ENCODE results near the gene PXYLP1.

PXYLP1 gene

GRCh38 chr3:141257961-141258360, 26.3 kb downstream of the PXYLP1 start:
- Histone ChIP-seq H2AK5ac (ENCODE audit: low read length, severe bottlenecking) (no peak overlapping the region), H4K8ac (ENCODE audit: low read length) (no peak overlapping the region), H3K4me1 (ENCODE audit: control insufficient read depth, insufficient read depth, low read depth, low read length) (peaks cover 4% of the 10 kb centered on the region), H3K9me3 (ENCODE audit: control insufficient read depth, low read length) (no peaks in the 10 kb centered on the region), H3K79me1 (replicated peaks; ENCODE audit: low read length, poor library complexity, severe bottlenecking) (peaks cover 2% of the 10 kb centered on the region), H3K36me3 (ENCODE audit: control insufficient read depth in 1 of 2, insufficient read depth in 2 of 2, low read depth in 1 of 2, low read length in 2 of 2) (peaks cover 3 to 4% of the 10 kb centered on the region in 2 experiments), H3K4me3 (ENCODE audit: insufficient read depth in 1 of 2, low read depth in 1 of 2, low read length in 2 of 2) (no peak overlapping the region), H2BK12ac (ENCODE audit: low read length in 2 of 2) (no peak overlapping the region), H2BK120ac (ENCODE audit: low read depth, low read length) (no peak overlapping the region), H4K91ac (ENCODE audit: low read length) (no peak overlapping the region), H2AFZ (ENCODE audit: low read depth, low read length) (no peak overlapping the region), H3K4me2 (ENCODE audit: low read length, poor library complexity, severe bottlenecking) (no peak overlapping the region), H3K23ac (ENCODE audit: low read length in 2 of 2) (no peak overlapping the region), H3K27ac (ENCODE audit: low read length, poor library complexity, severe bottlenecking) (no peak overlapping the region), H3K4ac (ENCODE audit: low read depth in 1 of 2, low read length in 2 of 2) (no peak overlapping the region), H3K27me3 (ENCODE audit: control insufficient read depth in 1 of 2, insufficient read depth in 1 of 2, low read length in 2 of 2) (no peaks in the 10 kb centered on the region), H2BK15ac (ENCODE audit: low read depth, poor library complexity, severe bottlenecking) (no peak overlapping the region), H3K14ac (ENCODE audit: low read length in 2 of 2) (no peak overlapping the region), H2BK5ac (ENCODE audit: low read depth, low read length, poor library complexity, severe bottlenecking) (no peak overlapping the region), H3K18ac (ENCODE audit: low read depth in 1 of 2, low read length in 2 of 2) (no peak overlapping the region), H3K9ac (ENCODE audit: low read length) (no peak overlapping the region)
- no peak for DNase-seq
- 93% methylated on average over 8 of the region's 8 CpGs for WGBS

GRCh38 chr3:141258973-141259372, 27.3 kb downstream of the PXYLP1 start:
- peaks cover 2% of the 10 kb centered on the region for H3K79me1 ChIP-seq (replicated peaks; ENCODE audit: low read length, poor library complexity, severe bottlenecking)
- no peak overlapping the region for H2AFZ ChIP-seq (ENCODE audit: low read depth, low read length)
- H3K9ac ChIP-seq (ENCODE audit: low read length): no peak overlapping the region
- no peak overlapping the region for H2BK5ac ChIP-seq (ENCODE audit: low read depth, low read length, poor library complexity, severe bottlenecking)
- H2BK15ac ChIP-seq (ENCODE audit: low read depth, poor library complexity, severe bottlenecking): no peak overlapping the region
- H3K27me3 ChIP-seq (ENCODE audit: control insufficient read depth in 1 of 2, insufficient read depth in 1 of 2, low read length in 2 of 2): no peaks in the 10 kb centered on the region
- WGBS: 100% methylated on average over 1 of the region's 2 CpGs
- H3K14ac ChIP-seq (ENCODE audit: low read length in 2 of 2): no peak overlapping the region
- no peak for DNase-seq
- no peak overlapping the region for H3K4me2 ChIP-seq (ENCODE audit: low read length, poor library complexity, severe bottlenecking)
- H3K36me3 ChIP-seq (ENCODE audit: control insufficient read depth in 1 of 2, insufficient read depth in 2 of 2, low read depth in 1 of 2, low read length in 2 of 2): peaks cover 0 to 4% of the 10 kb centered on the region in 2 experiments
- no peak overlapping the region for H3K4me3 ChIP-seq (ENCODE audit: insufficient read depth in 1 of 2, low read depth in 1 of 2, low read length in 2 of 2)
- H4K8ac ChIP-seq (ENCODE audit: low read length): no peak overlapping the region
- H3K9me3 ChIP-seq (ENCODE audit: control insufficient read depth, low read length): no peaks in the 10 kb centered on the region
- H3K23ac ChIP-seq (ENCODE audit: low read length in 2 of 2): no peak overlapping the region
- no peak overlapping the region for H3K27ac ChIP-seq (ENCODE audit: low read length, poor library complexity, severe bottlenecking)
- H2AK5ac ChIP-seq (ENCODE audit: low read length, severe bottlenecking): no peak overlapping the region
- no peak overlapping the region for H3K18ac ChIP-seq (ENCODE audit: low read depth in 1 of 2, low read length in 2 of 2)
- H2BK12ac ChIP-seq (ENCODE audit: low read length in 2 of 2): no peak overlapping the region
- H3K4me1 ChIP-seq (ENCODE audit: control insufficient read depth, insufficient read depth, low read depth, low read length): peaks cover 4% of the 10 kb centered on the region
- H4K91ac ChIP-seq (ENCODE audit: low read length): no peak overlapping the region
- no peak overlapping the region for H3K4ac ChIP-seq (ENCODE audit: low read depth in 1 of 2, low read length in 2 of 2)
- H2BK120ac ChIP-seq (ENCODE audit: low read depth, low read length): no peak overlapping the region

- 86% methylated on average over 13 of the region's 15 CpGs for WGBS
- H2BK12ac ChIP-seq (ENCODE audit: low read length in 2 of 2): no peak overlapping the region
These were observed 28.4 kb downstream of the PXYLP1 start for GRCh38 chr3:141259821-141260629.

GRCh38 chr3:141260630-141260927, 29.0 kb downstream of the PXYLP1 start:
- Histone ChIP-seq H2BK120ac (ENCODE audit: low read depth, low read length) (no peak overlapping the region), H3K27me3 (ENCODE audit: control insufficient read depth in 1 of 2, insufficient read depth in 1 of 2, low read length in 2 of 2) (no peaks in the 10 kb centered on the region), H3K18ac (ENCODE audit: low read depth in 1 of 2, low read length in 2 of 2) (no peak overlapping the region), H4K91ac (ENCODE audit: low read length) (no peak overlapping the region), H3K4me1 (ENCODE audit: control insufficient read depth, insufficient read depth, low read depth, low read length) (peaks cover 4% of the 10 kb centered on the region), H4K8ac (ENCODE audit: low read length) (no peak overlapping the region), H3K4me2 (ENCODE audit: low read length, poor library complexity, severe bottlenecking) (no peak overlapping the region), H2BK12ac (ENCODE audit: low read length in 2 of 2) (no peak overlapping the region), H3K9ac (ENCODE audit: low read length) (no peak overlapping the region), H2AFZ (ENCODE audit: low read depth, low read length) (no peak overlapping the region), H2BK15ac (ENCODE audit: low read depth, poor library complexity, severe bottlenecking) (no peak overlapping the region), H3K4me3 (ENCODE audit: insufficient read depth in 1 of 2, low read depth in 1 of 2, low read length in 2 of 2) (no peak overlapping the region), H3K79me1 (replicated peaks; ENCODE audit: low read length, poor library complexity, severe bottlenecking) (peaks cover 2% of the 10 kb centered on the region), H3K9me3 (ENCODE audit: control insufficient read depth, low read length) (no peaks in the 10 kb centered on the region), H3K27ac (ENCODE audit: low read length, poor library complexity, severe bottlenecking) (no peak overlapping the region), H3K36me3 (ENCODE audit: control insufficient read depth in 1 of 2, insufficient read depth in 2 of 2, low read depth in 1 of 2, low read length in 2 of 2) (peaks cover 0 to 10% of the 10 kb centered on the region in 2 experiments), H2BK5ac (ENCODE audit: low read depth, low read length, poor library complexity, severe bottlenecking) (no peak overlapping the region), H2AK5ac (ENCODE audit: low read length, severe bottlenecking) (no peak overlapping the region), H3K14ac (ENCODE audit: low read length in 2 of 2) (no peak overlapping the region), H3K23ac (ENCODE audit: low read length in 2 of 2) (no peak overlapping the region), H3K4ac (ENCODE audit: low read depth in 1 of 2, low read length in 2 of 2) (no peak overlapping the region)
- WGBS: 80% methylated on average over 1 of the region's 2 CpGs
- DNase-seq: no peak

More at GRCh38 chr3:141259821-141260629, 28.4 kb downstream of the PXYLP1 start:
- H3K27me3 ChIP-seq (ENCODE audit: control insufficient read depth in 1 of 2, insufficient read depth in 1 of 2, low read length in 2 of 2): no peaks in the 10 kb centered on the region
- H3K9me3 ChIP-seq (ENCODE audit: control insufficient read depth, low read length): no peaks in the 10 kb centered on the region
- H4K8ac ChIP-seq (ENCODE audit: low read length): no peak overlapping the region
- H3K79me1 ChIP-seq (replicated peaks; ENCODE audit: low read length, poor library complexity, severe bottlenecking): peaks cover 2% of the 10 kb centered on the region
- H3K4me1 ChIP-seq (ENCODE audit: control insufficient read depth, insufficient read depth, low read depth, low read length): peaks cover 4% of the 10 kb centered on the region
- no peak overlapping the region for H4K91ac ChIP-seq (ENCODE audit: low read length)
- H3K36me3 ChIP-seq (ENCODE audit: control insufficient read depth in 1 of 2, insufficient read depth in 2 of 2, low read depth in 1 of 2, low read length in 2 of 2): peaks cover 0 to 10% of the 10 kb centered on the region in 2 experiments
- H3K14ac ChIP-seq (ENCODE audit: low read length in 2 of 2): no peak overlapping the region
- H2BK120ac ChIP-seq (ENCODE audit: low read depth, low read length): no peak overlapping the region
- no peak overlapping the region for H2AK5ac ChIP-seq (ENCODE audit: low read length, severe bottlenecking)
- no peak overlapping the region for H3K9ac ChIP-seq (ENCODE audit: low read length)
- no peak overlapping the region for H2BK5ac ChIP-seq (ENCODE audit: low read depth, low read length, poor library complexity, severe bottlenecking)
- H2AFZ ChIP-seq (ENCODE audit: low read depth, low read length): no peak overlapping the region
- H3K4me2 ChIP-seq (ENCODE audit: low read length, poor library complexity, severe bottlenecking): no peak overlapping the region
- no peak overlapping the region for H3K4ac ChIP-seq (ENCODE audit: low read depth in 1 of 2, low read length in 2 of 2)
- no peak overlapping the region for H3K27ac ChIP-seq (ENCODE audit: low read length, poor library complexity, severe bottlenecking)
- no peak overlapping the region for H3K4me3 ChIP-seq (ENCODE audit: insufficient read depth in 1 of 2, low read depth in 1 of 2, low read length in 2 of 2)
- DNase-seq: no peak
- H3K23ac ChIP-seq (ENCODE audit: low read length in 2 of 2): no peak overlapping the region
- no peak overlapping the region for H3K18ac ChIP-seq (ENCODE audit: low read depth in 1 of 2, low read length in 2 of 2)
- no peak overlapping the region for H2BK15ac ChIP-seq (ENCODE audit: low read depth, poor library complexity, severe bottlenecking)
